Ectodermal cell (in vitro differentiated cells): ENCODE data around the gene SYNPO2.
"Not testable (repeated sequence)": the region's sequence is repeated elsewhere in the genome, so short reads cannot be mapped to it uniquely, and the experiment has no call there.

Experiments used
- H3K27ac ChIP-seq: 2 replicates; pipeline ENCODE4 v1.7.0; 2013; ENCODE audit warnings: mild to moderate bottlenecking, low read depth, low read length; ENCODE audit not compliant: insufficient read depth, poor library complexity, severe bottlenecking
- H3K27me3 ChIP-seq: 2 replicates; pipeline ENCODE4 v1.7.0; 2013; ENCODE audit warnings: mild to moderate bottlenecking, low read length; ENCODE audit not compliant: insufficient read depth, control insufficient read depth, poor library complexity, severe bottlenecking
- H3K36me3 ChIP-seq: one replicate; pipeline ENCODE4 v1.7.0; 2013; ENCODE audit warnings: low read length; ENCODE audit not compliant: control insufficient read depth, insufficient read depth
- H3K4me1 ChIP-seq: one replicate; pipeline ENCODE4 v1.7.0; 2013; ENCODE audit warnings: low read length; ENCODE audit not compliant: control insufficient read depth, insufficient read depth
- H3K4me3 ChIP-seq: 2 replicates; pipeline ENCODE4 v1.7.0; 2013; ENCODE audit warnings: low read depth, low read length, control low read depth; ENCODE audit not compliant: insufficient read depth
- H3K9me3 ChIP-seq: 2 replicates; pipeline ENCODE4 v1.7.0; 2013; ENCODE audit warnings: mild to moderate bottlenecking, low read length, moderate library complexity; ENCODE audit not compliant: control insufficient read depth
- WGBS, 2 experiments: methylation state at CpG; one replicate each; pipeline ENCODE4 v1.1.7; 2013; ENCODE audit warnings: missing lambda C conversion rate in 2 of 2; 5-methylcytosine and 5-hydroxymethylcytosine counted together

The SYNPO2 gene

DNA sequence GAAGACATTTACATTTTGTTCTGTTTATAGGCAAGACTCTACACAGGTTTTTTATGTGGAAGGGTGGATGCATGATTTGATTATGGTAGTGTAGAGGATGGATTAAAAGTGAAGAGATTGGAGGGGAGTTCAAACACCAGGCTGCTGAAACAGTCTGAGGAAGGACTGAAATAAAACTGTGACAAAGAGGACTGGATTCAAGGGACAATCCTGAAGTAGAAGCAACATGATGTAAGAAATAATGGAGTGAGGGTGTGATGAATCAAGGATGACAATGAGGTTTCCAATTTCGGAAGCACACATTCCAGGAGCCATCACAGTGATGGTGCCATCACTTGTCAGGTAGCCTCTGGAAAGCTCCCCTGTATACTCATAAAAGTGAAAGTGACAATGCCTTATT lies 103.5 kb downstream of the SYNPO2 start:
- Histone ChIP-seq H3K27ac (no peak overlapping the region), H3K4me3 (no peak overlapping the region), H3K27me3 (no peaks in the 10 kb centered on the region), H3K4me1 (no peaks in the 10 kb centered on the region), H3K36me3 (no peaks in the 10 kb centered on the region), H3K9me3 (no peaks in the 10 kb centered on the region)
- 86 to 91% methylated on average over 1 of the region's 1 CpG for WGBS, 2 experiments

DNA sequence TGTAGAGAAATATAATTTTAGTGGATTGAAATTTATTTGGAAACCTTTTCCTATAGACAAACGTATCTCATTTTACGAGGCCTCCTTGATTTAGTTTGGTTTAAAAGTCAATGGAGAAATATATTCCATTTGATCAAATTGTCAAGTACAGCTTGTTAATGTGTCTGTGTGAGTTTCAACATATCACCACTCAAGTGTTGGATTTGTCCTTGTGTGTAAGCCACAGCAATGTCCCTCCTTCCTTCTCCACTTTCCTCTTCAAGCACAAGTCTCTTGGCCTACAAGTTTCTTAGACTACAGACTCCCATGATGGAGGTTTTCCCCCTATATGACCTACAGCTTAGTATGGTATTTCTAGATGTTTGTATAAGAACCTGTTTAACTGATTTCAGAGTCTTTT lies 104.7 kb downstream of the SYNPO2 start:
- no peaks in the 10 kb centered on the region for H3K4me1 ChIP-seq
- H3K9me3 ChIP-seq, result no peaks in the 10 kb centered on the region
- no peak overlapping the region for H3K4me3 ChIP-seq
- no peaks in the 10 kb centered on the region for H3K36me3 ChIP-seq
- WGBS, 2 experiments, result 93% methylated on average over 2 of the region's 2 CpGs
- no peaks in the 10 kb centered on the region for H3K27me3 ChIP-seq
- no peak overlapping the region for H3K27ac ChIP-seq

DNA sequence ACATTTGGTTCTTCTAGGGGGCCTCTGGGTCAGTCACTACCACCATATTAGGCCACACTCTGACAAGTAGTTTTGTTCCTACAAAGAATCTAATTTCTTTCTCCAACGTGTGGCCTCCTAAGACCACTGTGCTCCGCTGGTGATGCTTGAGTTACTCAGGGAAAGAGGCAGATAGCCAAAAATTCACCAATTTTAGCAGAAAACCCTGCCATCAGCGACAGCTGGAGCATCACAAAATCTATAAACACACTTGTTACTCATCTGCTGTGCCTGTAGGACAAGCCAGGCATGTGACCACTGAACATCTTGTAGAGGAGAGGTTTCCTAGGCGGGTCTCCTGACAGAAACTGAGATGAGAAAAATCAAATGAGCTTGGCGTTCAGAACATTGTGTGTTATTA lies 105.4 kb downstream of the SYNPO2 start:
- WGBS, 2 experiments, result 89 to 91% methylated on average over 5 of the region's 5 CpGs
- no peaks in the 10 kb centered on the region for H3K27me3 ChIP-seq
- no peaks in the 10 kb centered on the region for H3K4me1 ChIP-seq
- no peak overlapping the region for H3K4me3 ChIP-seq
- no peaks in the 10 kb centered on the region for H3K36me3 ChIP-seq
- no peak overlapping the region for H3K27ac ChIP-seq
- no peaks in the 10 kb centered on the region for H3K9me3 ChIP-seq

DNA sequence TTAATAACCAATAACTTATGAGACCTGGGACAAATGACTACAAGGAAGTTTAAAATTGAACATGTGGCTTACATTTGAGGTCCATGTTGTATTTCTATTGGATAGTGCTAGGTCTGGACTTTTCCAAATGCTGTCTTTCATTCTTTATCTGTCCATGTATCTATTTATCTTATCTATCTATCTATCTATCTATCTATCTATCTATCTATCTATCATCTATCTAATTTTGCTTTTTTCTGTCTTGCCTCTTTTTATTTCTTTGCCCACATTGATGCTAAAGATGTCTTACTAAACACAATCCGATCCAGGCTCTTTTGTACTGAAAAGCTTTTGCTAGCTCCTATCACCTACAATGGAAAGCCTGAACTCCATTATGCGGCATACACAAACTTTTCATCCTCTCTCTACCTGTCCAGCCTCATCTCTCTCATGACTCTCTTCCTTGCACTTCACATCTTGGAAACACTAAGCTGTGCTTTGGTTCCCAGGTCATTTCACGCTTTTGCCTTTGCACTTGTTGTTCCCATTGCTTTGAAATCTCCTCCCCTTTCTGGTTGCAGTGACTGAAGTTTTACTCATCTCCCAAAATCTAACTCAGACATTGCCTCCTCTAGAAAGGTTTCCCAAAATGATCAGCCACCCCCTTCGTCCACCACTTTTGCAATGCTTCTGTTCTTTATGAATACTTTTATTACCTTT lies 107.2 kb downstream of the SYNPO2 start:
- no peak overlapping the region for H3K27ac ChIP-seq
- no peaks in the 10 kb centered on the region for H3K4me1 ChIP-seq
- no peaks in the 10 kb centered on the region for H3K9me3 ChIP-seq
- WGBS, 2 experiments, result 83 to 94% methylated on average over 4 of the region's 4 CpGs
- no peaks in the 10 kb centered on the region for H3K27me3 ChIP-seq
- no peak overlapping the region for H3K4me3 ChIP-seq
- no peaks in the 10 kb centered on the region for H3K36me3 ChIP-seq

DNA sequence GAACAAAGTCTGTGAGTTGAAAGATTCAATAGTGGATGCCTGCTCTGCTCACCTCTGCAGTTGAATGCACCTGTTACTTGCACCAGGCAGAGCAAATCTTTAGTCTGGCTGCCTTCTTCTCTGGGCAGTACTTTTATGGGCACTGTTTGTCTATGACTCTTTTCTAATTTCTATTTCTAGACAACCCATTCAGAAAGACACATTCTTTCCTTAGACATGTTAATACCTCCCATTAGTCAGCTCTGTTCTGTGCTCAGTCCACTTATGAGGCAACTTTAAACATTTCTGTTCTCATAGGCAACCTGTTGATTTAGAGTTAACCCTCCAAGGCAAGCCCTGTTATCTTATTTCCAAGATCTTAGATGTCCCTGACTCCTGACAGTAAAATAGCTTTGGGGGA lies 108.9 kb downstream of the SYNPO2 start:
- Histone ChIP-seq H3K4me1 (no peaks in the 10 kb centered on the region), H3K4me3 (no peak overlapping the region), H3K27ac (no peak overlapping the region), H3K9me3 (no peaks in the 10 kb centered on the region), H3K36me3 (no peaks in the 10 kb centered on the region), H3K27me3 (no peaks in the 10 kb centered on the region)

DNA sequence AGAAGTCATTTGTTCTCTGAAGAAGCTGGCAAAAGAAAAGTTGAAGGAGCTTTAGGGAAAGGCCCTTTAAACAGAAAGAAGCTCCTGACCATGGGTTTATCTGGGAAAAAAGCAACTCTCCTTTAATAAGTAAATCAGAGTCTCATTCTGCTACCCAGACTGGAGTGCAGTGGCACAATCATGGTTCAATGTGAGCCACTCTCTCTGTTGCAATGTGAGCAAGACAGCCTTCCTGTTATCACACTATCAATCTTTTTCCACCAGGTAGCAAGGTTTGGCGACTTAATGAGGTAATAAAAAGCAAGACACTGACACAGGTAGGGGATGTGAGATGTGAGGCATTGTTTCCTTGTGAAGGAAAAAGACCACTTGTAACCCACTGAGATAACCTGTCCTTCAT lies 111.3 kb downstream of the SYNPO2 start:
- 75 to 83% methylated on average over 1 of the region's 1 CpG for WGBS, 2 experiments
- H3K9me3 ChIP-seq, result no peaks in the 10 kb centered on the region
- no peaks in the 10 kb centered on the region for H3K4me1 ChIP-seq
- H3K4me3 ChIP-seq, result no peak overlapping the region
- no peaks in the 10 kb centered on the region for H3K36me3 ChIP-seq
- no peak overlapping the region for H3K27ac ChIP-seq
- H3K27me3 ChIP-seq, result no peaks in the 10 kb centered on the region

DNA sequence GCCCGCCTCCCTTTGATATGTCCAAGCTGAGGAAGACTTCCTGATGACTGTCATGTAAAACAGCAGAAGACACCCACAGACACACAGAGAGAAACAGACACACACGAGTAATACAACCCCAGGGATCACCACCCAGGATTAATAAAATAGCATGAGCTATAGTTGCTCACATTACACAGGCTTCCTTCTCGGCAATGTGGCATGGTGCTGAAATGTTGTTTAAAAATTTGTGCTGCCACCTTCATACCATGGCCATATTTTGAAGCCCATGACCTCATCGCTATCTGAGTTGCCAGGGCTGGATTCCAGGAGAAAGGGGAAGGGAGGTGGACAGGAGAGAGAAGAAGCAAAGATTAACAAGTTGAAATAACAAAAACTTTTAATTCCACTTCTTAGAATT lies 111.7 kb downstream of the SYNPO2 start:
- Histone ChIP-seq H3K27me3 (no peaks in the 10 kb centered on the region), H3K4me1 (no peaks in the 10 kb centered on the region), H3K4me3 (no peak overlapping the region), H3K9me3 (no peaks in the 10 kb centered on the region), H3K27ac (no peak overlapping the region), H3K36me3 (no peaks in the 10 kb centered on the region)
- 84 to 90% methylated on average over 3 to 4 of the region's 4 CpGs for WGBS, 2 experiments

DNA sequence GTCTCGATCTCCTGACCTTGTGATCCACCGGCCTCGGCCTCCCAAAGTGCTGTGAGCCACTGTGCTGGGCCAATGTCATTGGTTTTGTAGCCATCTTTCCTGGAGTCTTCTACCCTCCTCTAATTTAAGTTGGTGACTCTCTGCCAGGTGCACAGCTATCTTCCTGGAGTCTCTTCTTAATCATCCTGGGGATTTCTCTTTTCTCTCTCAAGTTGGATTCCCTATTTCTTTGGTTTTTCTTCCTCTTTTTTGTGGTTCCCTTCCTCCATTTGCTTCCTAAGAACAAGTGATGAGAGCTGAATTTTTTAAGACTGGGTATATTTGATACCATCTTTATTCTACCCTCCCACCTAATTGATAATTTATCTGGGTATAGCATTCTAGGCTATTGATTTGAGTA lies 113.8 kb downstream of the SYNPO2 start:
- Histone ChIP-seq H3K4me1 (no peaks in the 10 kb centered on the region), H3K36me3 (no peaks in the 10 kb centered on the region), H3K4me3 (no peak overlapping the region), H3K9me3 (no peaks in the 10 kb centered on the region), H3K27ac (no peak overlapping the region), H3K27me3 (no peaks in the 10 kb centered on the region)
- WGBS, 2 experiments, result 70 to 76% methylated on average over 3 of the region's 3 CpGs

DNA sequence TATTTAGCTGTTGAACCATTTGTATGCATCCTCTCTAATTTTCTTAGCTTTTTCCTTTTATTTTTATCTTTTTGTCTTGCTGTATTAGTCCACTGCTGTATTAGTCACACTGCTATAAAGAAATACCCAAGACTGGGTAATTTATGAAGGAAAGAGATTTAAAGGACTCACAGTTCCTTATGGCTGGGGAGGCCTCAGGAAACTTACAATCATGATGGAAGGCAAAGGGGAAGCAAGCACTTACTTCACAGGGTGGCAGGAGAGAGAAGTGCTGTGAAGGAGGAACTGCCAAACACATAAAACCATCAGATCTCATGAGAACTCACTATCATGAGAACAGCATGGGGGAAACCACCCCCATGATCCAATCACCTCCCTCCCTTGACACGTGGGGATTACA lies 114.3 kb downstream of the SYNPO2 start:
- not testable (repeated sequence) for H3K27ac ChIP-seq, H3K4me1 ChIP-seq, H3K4me3 ChIP-seq, H3K27me3 ChIP-seq, H3K36me3 ChIP-seq, H3K9me3 ChIP-seq
- WGBS, 2 experiments, result 0 to 33% methylated on average over 1 of the region's 1 CpG

DNA sequence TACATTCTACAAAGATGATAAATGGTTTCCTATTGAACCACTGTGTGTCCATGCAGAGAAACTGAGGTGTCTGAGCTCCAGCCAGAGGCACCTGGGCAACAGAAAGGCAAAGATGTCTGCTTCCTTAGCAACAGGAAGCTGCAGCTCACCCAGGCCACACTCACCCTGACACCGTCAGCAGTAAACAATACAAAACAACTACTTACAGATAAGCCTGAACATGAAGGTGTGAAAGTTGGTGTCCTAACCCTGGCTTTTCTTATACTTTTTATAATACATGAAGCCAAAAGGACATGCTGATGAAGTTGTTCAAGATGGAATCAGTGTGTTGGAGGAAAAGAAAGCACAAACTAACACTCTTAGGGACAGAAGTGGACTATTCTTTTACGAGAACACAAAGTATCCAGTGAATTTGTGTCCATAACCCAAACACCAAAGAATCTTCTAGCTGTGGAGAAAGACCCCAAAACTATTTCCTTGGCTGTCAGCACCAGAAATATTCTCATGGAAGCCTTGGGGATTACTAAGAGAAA lies 117.3 kb downstream of the SYNPO2 start:
- H3K4me3 ChIP-seq, result no peak overlapping the region

DNA sequence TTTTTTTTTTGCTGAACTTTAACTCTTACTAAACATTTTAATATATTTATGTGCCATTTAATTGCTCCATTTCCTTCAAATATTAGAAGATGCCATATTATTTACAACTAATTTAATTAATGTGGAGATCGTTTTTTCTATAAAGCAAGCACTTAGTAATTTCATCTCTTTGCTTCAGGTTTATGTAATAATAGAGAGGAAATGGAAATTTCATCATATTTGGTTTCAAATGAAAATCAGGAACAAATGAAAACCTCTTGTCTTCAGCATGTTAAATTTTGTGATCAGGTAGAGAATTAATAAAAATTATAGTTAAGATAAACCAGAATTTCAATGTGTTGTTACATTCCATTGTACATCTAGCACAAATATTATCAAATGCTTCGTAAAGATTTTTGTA lies 120.1 kb downstream of the SYNPO2 start:
- Histone ChIP-seq H3K4me1 (no peaks in the 10 kb centered on the region), H3K36me3 (no peaks in the 10 kb centered on the region), H3K27me3 (no peaks in the 10 kb centered on the region), H3K9me3 (no peaks in the 10 kb centered on the region), H3K27ac (no peak overlapping the region), H3K4me3 (no peak overlapping the region)
- no CpG with 5 or more reads among the region's 2 CpGs for WGBS, 2 experiments

More for the DNA sequence above, 117.3 kb downstream of the SYNPO2 start:
- H3K27me3 ChIP-seq, result no peaks in the 10 kb centered on the region
- WGBS, 2 experiments, result 82 to 95% methylated on average over 2 of the region's 2 CpGs
- no peaks in the 10 kb centered on the region for H3K4me1 ChIP-seq
- no peak overlapping the region for H3K27ac ChIP-seq
- H3K36me3 ChIP-seq, result no peaks in the 10 kb centered on the region
- no peaks in the 10 kb centered on the region for H3K9me3 ChIP-seq
